DND-41 (cell line): ENCODE results near the gene SCGB1A1.

Experiments
- ATAC-seq: fragments of 200-7000 bp; cut with Tn5 transposase; 3 replicates; pipeline ENCODE4 v1.9.1; 2021; ENCODE audit warnings: low read depth; ENCODE audit not compliant: insufficient read depth
- DNase-seq: peaks from one replicate; pipeline ENCODE4 v3.0.0-alpha.2; 2020
- H2AFZ ChIP-seq: 2 replicates; pipeline ENCODE4 v1.6.0; 2012; ENCODE audit warnings: low read depth, low read length
- H3K27ac ChIP-seq: 2 replicates; pipeline ENCODE4 v1.5.1; 2012; ENCODE audit warnings: low read length, inconsistent platforms
- H3K27me3 ChIP-seq: fragments of 200-600 bp; sonication (generic); 2 replicates; pipeline ENCODE4 v1.6.0; 2012; ENCODE audit warnings: low read length, mild to moderate bottlenecking, inconsistent platforms; ENCODE audit not compliant: insufficient read depth, poor library complexity
- H3K36me3 ChIP-seq: 2 replicates; pipeline ENCODE4 v1.5.1; 2012; ENCODE audit warnings: low read length, inconsistent platforms; ENCODE audit not compliant: insufficient read depth
- H3K4me1 ChIP-seq: 2 replicates; pipeline ENCODE4 v1.5.1; 2012; ENCODE audit warnings: mild to moderate bottlenecking, low read length; ENCODE audit not compliant: insufficient read depth
- H3K4me2 ChIP-seq: 2 replicates; pipeline ENCODE4 v1.6.0; 2012; ENCODE audit warnings: mild to moderate bottlenecking, moderate library complexity, low read length, inconsistent platforms; ENCODE audit not compliant: insufficient read depth
- H3K4me3 ChIP-seq, 2 experiments: fragments of 200-600 bp in 1 of 2; shearing (Covaris generic) in 1 of 2; 2 replicates each; pipeline ENCODE4 v1.5.1; 2012 to 2016; ENCODE audit warnings: inconsistent platforms in 2 of 2, low read length in 2 of 2, mild to moderate bottlenecking in 2 of 2, low read depth in 1 of 2, moderate library complexity in 1 of 2
- H3K79me2 ChIP-seq: 2 replicates; pipeline ENCODE4 v1.6.0; 2012; ENCODE audit warnings: low read length, inconsistent platforms; ENCODE audit not compliant: insufficient read depth
- H3K9ac ChIP-seq: 2 replicates; pipeline ENCODE4 v1.6.0; 2012; ENCODE audit warnings: low read depth, mild to moderate bottlenecking, inconsistent platforms, low read length, moderate library complexity
- H3K9me3 ChIP-seq: 2 replicates; pipeline ENCODE4 v1.5.1; 2012; ENCODE audit warnings: low read length, moderate library complexity, mild to moderate bottlenecking, inconsistent platforms; ENCODE audit not compliant: insufficient read depth, severe bottlenecking
- H4K20me1 ChIP-seq: 2 replicates; pipeline ENCODE4 v1.6.0; 2012; ENCODE audit warnings: low read length; ENCODE audit not compliant: insufficient read depth
- EZH2 ChIP-seq: IDR thresholded peaks from 3 replicates; pipeline ENCODE4 v1.6.1; 2012; ENCODE audit warnings: borderline replicate concordance, low read depth, mild to moderate bottlenecking, moderate library complexity, low read length, inconsistent platforms; ENCODE audit not compliant: severe bottlenecking
- TF ChIP-seq, protein P1 (sequence below): IDR thresholded peaks from 2 replicates; pipeline ENCODE4 v1.5.1; 2012; ENCODE audit warnings: borderline replicate concordance, low read length, moderate library complexity, mild to moderate bottlenecking; ENCODE audit not compliant: poor library complexity, severe bottlenecking; ENCODE audit errors: extremely low read depth

The SCGB1A1 gene, protein sequence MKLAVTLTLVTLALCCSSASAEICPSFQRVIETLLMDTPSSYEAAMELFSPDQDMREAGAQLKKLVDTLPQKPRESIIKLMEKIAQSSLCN

DNA sequence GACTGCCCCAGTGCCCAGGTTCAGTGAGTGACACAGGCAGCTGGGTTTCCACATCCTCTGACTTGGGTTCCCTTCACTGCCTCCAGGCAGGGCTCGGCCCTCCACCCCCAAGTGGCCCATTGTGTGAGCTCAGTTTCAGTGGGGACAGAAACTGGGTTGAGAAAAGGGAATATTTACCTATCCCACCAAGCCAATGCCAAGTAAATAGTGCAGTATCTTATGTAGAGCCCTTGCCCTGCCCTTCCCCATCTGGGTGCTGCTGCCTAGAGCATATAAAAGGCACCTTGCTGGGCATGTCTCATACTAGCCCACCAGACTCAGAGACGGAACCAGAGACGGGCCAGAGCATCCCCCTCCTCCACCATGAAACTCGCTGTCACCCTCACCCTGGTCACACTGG, at the start of gene SCGB1A1:
TSS of gene SCGB1A1 (plus strand) at position 301 of the 400 bp plus-strand sequence. CDS start at position 364, 63 bp downstream.
- peaks cover 15% of the 10 kb centered on the region for H3K27me3 ChIP-seq
- no peaks in the 10 kb centered on the region for H3K9me3 ChIP-seq
- H3K4me3 ChIP-seq, result no peak within 1 kb of the TSS
- H4K20me1 ChIP-seq, result no peaks in the 10 kb centered on the region
- no peak within 1 kb of the TSS for H2AFZ ChIP-seq
- no peak within 1 kb of the TSS for H3K27ac ChIP-seq
- no peaks in the 10 kb centered on the region for H3K4me1 ChIP-seq
- H3K79me2 ChIP-seq, result no peaks in the 10 kb centered on the region
- H3K4me2 ChIP-seq, result no peak within 1 kb of the TSS
- TF ChIP-seq EZH2, result no peak
- TF ChIP-seq, protein P1, sequence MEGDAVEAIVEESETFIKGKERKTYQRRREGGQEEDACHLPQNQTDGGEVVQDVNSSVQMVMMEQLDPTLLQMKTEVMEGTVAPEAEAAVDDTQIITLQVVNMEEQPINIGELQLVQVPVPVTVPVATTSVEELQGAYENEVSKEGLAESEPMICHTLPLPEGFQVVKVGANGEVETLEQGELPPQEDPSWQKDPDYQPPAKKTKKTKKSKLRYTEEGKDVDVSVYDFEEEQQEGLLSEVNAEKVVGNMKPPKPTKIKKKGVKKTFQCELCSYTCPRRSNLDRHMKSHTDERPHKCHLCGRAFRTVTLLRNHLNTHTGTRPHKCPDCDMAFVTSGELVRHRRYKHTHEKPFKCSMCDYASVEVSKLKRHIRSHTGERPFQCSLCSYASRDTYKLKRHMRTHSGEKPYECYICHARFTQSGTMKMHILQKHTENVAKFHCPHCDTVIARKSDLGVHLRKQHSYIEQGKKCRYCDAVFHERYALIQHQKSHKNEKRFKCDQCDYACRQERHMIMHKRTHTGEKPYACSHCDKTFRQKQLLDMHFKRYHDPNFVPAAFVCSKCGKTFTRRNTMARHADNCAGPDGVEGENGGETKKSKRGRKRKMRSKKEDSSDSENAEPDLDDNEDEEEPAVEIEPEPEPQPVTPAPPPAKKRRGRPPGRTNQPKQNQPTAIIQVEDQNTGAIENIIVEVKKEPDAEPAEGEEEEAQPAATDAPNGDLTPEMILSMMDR, result no peak
- DNase-seq (no peak), ATAC-seq (no peak)
- no peak within 1 kb of the TSS for H3K9ac ChIP-seq
- no peaks in the 10 kb centered on the region for H3K36me3 ChIP-seq

DNA sequence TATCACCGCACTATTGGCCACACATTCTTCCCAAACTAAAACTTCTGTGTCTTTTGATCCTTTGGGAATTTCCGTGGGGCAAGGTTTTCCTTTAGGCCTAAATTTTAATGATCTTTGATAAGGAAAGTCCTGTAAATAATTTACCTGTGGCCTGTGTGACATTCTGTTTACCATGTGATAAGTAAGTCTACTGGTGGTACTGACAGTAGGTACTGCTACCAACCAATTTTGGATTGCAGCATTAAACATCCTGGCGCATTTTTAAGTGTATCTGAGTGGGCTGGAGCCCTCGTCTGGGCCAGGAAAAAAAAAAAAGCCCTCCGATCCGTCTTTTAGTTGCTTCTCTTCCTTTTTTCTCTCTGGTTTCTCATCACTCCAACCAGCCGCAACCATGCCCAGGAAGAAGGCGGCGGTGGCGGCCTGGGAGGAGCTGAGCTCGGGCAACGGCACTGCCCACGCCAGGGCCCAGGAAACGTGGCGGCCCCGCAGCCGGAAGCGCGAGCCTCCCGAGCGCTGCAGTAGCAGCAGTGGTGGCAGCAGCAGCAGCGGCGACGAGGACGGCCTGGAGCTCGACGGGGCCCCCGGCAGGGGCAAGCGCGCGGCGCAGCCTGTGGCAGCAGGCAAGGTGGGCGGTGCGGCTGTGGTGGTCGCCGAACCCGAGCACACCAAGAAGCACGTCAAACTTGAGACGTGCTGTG, 47.9 kb upstream of the SCGB1A1 start:
- Histone ChIP-seq H3K4me3 (no peak overlapping the region), H3K27ac (no peak overlapping the region), H3K27me3 (no peaks in the 10 kb centered on the region), H3K79me2 (no peaks in the 10 kb centered on the region), H3K4me1 (no peaks in the 10 kb centered on the region), H2AFZ (no peak overlapping the region), H3K36me3 (no peaks in the 10 kb centered on the region), H3K9ac (no peak overlapping the region), H3K9me3 (no peaks in the 10 kb centered on the region), H3K4me2 (no peak overlapping the region), H4K20me1 (peaks cover 4% of the 10 kb centered on the region; the same call in 1 of the 2 replicates)
- DNase-seq (no peak), ATAC-seq (no peak)
- TF ChIP-seq, protein P1, result no peak
- TF ChIP-seq EZH2, result no peak

DNA sequence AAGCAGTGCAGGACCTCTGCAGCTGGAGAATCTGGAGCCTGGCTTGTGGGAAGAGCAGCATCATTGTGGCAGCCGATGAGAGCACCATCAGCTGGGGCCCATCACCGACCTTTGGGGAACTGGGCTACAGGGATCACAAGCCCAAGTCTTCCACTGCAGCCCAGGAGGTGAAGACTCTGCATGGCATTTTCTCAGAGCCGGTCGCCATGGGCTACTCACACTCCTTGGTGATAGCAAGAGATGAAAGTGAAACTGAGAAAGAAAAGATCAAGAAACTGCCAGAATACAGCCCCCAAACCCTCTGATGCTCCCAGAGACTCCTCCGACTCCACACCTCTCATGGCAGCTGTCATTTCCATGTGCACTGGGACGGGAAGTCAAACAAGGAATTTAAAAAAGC, 46.0 kb upstream of the SCGB1A1 start:
- no peaks in the 10 kb centered on the region for H3K27me3 ChIP-seq
- TF ChIP-seq EZH2, result no peak
- TF ChIP-seq, protein P1, result no peak
- H3K4me2 ChIP-seq, result no peak overlapping the region
- H3K4me1 ChIP-seq, result no peaks in the 10 kb centered on the region
- ATAC-seq, result peak; percentile 40; the same call in 1 of the 3 replicates
- H3K4me3 ChIP-seq, result no peak overlapping the region
- H4K20me1 ChIP-seq, result peaks cover 4% of the 10 kb centered on the region; the same call in 1 of the 2 replicates
- H3K27ac ChIP-seq, result no peak overlapping the region
- no peaks in the 10 kb centered on the region for H3K79me2 ChIP-seq
- H3K36me3 ChIP-seq, result no peaks in the 10 kb centered on the region
- DNase-seq, result no peak
- H3K9me3 ChIP-seq, result no peaks in the 10 kb centered on the region
- no peak overlapping the region for H3K9ac ChIP-seq
- H2AFZ ChIP-seq, result no peak overlapping the region
